ENCODE measurements around the gene REV3L.
A peak's percentile ranks its signal among the peaks of the same experiment; 100 is the strongest.
"Not testable (repeated sequence)": the region's sequence is repeated elsewhere in the genome, so short reads cannot be mapped to it uniquely, and the experiment has no call there.

The REV3L gene

GRCh38 chr6:111260570-111261298 lies 222.3 kb downstream of the REV3L start:
- no peak for DNase-seq (ENCODE audit: low read depth)

- DNase-seq (ENCODE audit: low read depth), result peak; percentile 99
Observed at GRCh38 chr6:111259089-111259831, 223.8 kb downstream of the REV3L start.

- no peak for DNase-seq (ENCODE audit: low read depth)
Observed at GRCh38 chr6:111258615-111259088, 224.4 kb downstream of the REV3L start.

- DNase-seq (ENCODE audit: low read depth), result no peak
Observed at GRCh38 chr6:111258010-111258409, 225.0 kb downstream of the REV3L start.

- DNase-seq (ENCODE audit: low read depth), result no peak
Observed at GRCh38 chr6:111256646-111257045, 226.4 kb downstream of the REV3L start.

- DNase-seq (ENCODE audit: low read depth), result not testable (repeated sequence)
Observed at GRCh38 chr6:111255838-111256237, 227.2 kb downstream of the REV3L start.

GRCh38 chr6:111254779-111255166 lies 228.2 kb downstream of the REV3L start:
- DNase-seq (ENCODE audit: low read depth), result no peak

- no peak for DNase-seq (ENCODE audit: low read depth)
Observed at GRCh38 chr6:111254004-111254778, 228.8 kb downstream of the REV3L start.

GRCh38 chr6:111252726-111253125 lies 230.3 kb downstream of the REV3L start:
- no peak for DNase-seq (ENCODE audit: low read depth)

GRCh38 chr6:111250791-111251354 lies 232.1 kb downstream of the REV3L start:
- DNase-seq (ENCODE audit: low read depth), result no peak

All from stimulated activated CD8-positive, alpha-beta memory T cell treated with anti-CD3 and anti-CD28 coated beads, Interleukin-15, amount 100 ng/mL, for 24 hours (primary cell).